ENCODE results near the gene CTNNA2.

CTNNA2 gene

GRCh38 chr2:79849241-79849640 lies 336.4 kb downstream of the CTNNA2 start:
- no peak for DNase-seq (ENCODE audit: low read depth in 1 of 2, low spot score in 1 of 2)

GRCh38 chr2:79849949-79850348 lies 337.1 kb downstream of the CTNNA2 start:
- DNase-seq (ENCODE audit: low read depth in 1 of 2, low spot score in 1 of 2) = no peak

- no peak for DNase-seq (ENCODE audit: low read depth in 1 of 2, low spot score in 1 of 2)
These were observed 338.1 kb downstream of the CTNNA2 start for GRCh38 chr2:79850912-79851311.

- no peak for DNase-seq (ENCODE audit: low read depth in 1 of 2, low spot score in 1 of 2)
These were observed 342.6 kb downstream of the CTNNA2 start for GRCh38 chr2:79855264-79856006.

GRCh38 chr2:79857888-79858287 lies 345.0 kb downstream of the CTNNA2 start:
- DNase-seq (ENCODE audit: low read depth in 1 of 2, low spot score in 1 of 2) = no peak

- no peak for DNase-seq (ENCODE audit: low read depth in 1 of 2, low spot score in 1 of 2)
These were observed 347.6 kb downstream of the CTNNA2 start for GRCh38 chr2:79860228-79861058.

- DNase-seq (ENCODE audit: low read depth in 1 of 2, low spot score in 1 of 2) = no peak
These were observed 348.2 kb downstream of the CTNNA2 start for GRCh38 chr2:79861059-79861374.

GRCh38 chr2:79862756-79863155 lies 349.9 kb downstream of the CTNNA2 start:
- DNase-seq (ENCODE audit: low read depth in 1 of 2, low spot score in 1 of 2) = no peak

- no peak for DNase-seq (ENCODE audit: low read depth in 1 of 2, low spot score in 1 of 2)
These were observed 359.8 kb downstream of the CTNNA2 start for GRCh38 chr2:79872656-79873055.

- no peak for DNase-seq (ENCODE audit: low read depth in 1 of 2, low spot score in 1 of 2)
These were observed 361.2 kb downstream of the CTNNA2 start for GRCh38 chr2:79874015-79874414.

- no peak for DNase-seq (ENCODE audit: low read depth in 1 of 2, low spot score in 1 of 2)
These were observed 363.6 kb downstream of the CTNNA2 start for GRCh38 chr2:79876430-79876829.

- no peak for DNase-seq (ENCODE audit: low read depth in 1 of 2, low spot score in 1 of 2)
These were observed 369.7 kb downstream of the CTNNA2 start for GRCh38 chr2:79882548-79882947.

- peak in 1 of 2 donors; percentile 4 for DNase-seq (ENCODE audit: low read depth in 1 of 2, low spot score in 1 of 2)
These were observed 375.0 kb downstream of the CTNNA2 start for GRCh38 chr2:79887747-79888374.

- no peak for DNase-seq (ENCODE audit: low read depth in 1 of 2, low spot score in 1 of 2)
These were observed 379.3 kb downstream of the CTNNA2 start for GRCh38 chr2:79892123-79892522.

GRCh38 chr2:79899196-79899595 lies 386.3 kb downstream of the CTNNA2 start:
- no peak for DNase-seq (ENCODE audit: low read depth in 1 of 2, low spot score in 1 of 2)

- DNase-seq (ENCODE audit: low read depth in 1 of 2, low spot score in 1 of 2) = no peak
These were observed 388.3 kb downstream of the CTNNA2 start for GRCh38 chr2:79901161-79901560.

- no peak for DNase-seq (ENCODE audit: low read depth in 1 of 2, low spot score in 1 of 2)
These were observed 390.6 kb downstream of the CTNNA2 start for GRCh38 chr2:79903222-79904000.

GRCh38 chr2:79906139-79906890 lies 393.5 kb downstream of the CTNNA2 start:
- no peak for DNase-seq (ENCODE audit: low read depth in 1 of 2, low spot score in 1 of 2)

GRCh38 chr2:79909521-79909920 lies 396.7 kb downstream of the CTNNA2 start:
- DNase-seq (ENCODE audit: low read depth in 1 of 2, low spot score in 1 of 2) = no peak

- DNase-seq (ENCODE audit: low read depth in 1 of 2, low spot score in 1 of 2) = no peak
These were observed 397.8 kb downstream of the CTNNA2 start for GRCh38 chr2:79910643-79911042.

GRCh38 chr2:79915455-79915854 lies 402.6 kb downstream of the CTNNA2 start:
- no peak for DNase-seq (ENCODE audit: low read depth in 1 of 2, low spot score in 1 of 2)
